SJCRH30 (cell line): ENCODE measurements around the gene RPS24. TPM values are rescaled to one million over a fixed set of nuclear protein-coding genes. Genes with fewer than 3 reads are reported as not detected.
"Not testable (repeated sequence)": the region's sequence is repeated elsewhere in the genome, so short reads cannot be mapped to it uniquely, and the experiment has no call there.

ENCODE experiments used
- DNase-seq, 2 experiments: peaks; one replicate each; pipeline ENCODE4 v3.0.0-alpha.2; 2015 to 2020
- H3K27ac ChIP-seq: fragments of 250-450 bp; sonication (Bioruptor Pico); 2 replicates; pipeline ENCODE4 v1.5.1; 2020; ENCODE audit warnings: mild to moderate bottlenecking, moderate library complexity
- H3K27me3 ChIP-seq: fragments of 250-450 bp; sonication (Bioruptor Pico); 2 replicates; pipeline ENCODE4 v1.5.1; 2020; ENCODE audit warnings: mild to moderate bottlenecking, moderate library complexity
- H3K36me3 ChIP-seq: fragments of 250-450 bp; sonication (Bioruptor Pico); 2 replicates; pipeline ENCODE4 v1.5.1; 2020; ENCODE audit warnings: mild to moderate bottlenecking, moderate library complexity
- H3K4me1 ChIP-seq: fragments of 250-450 bp; sonication (Bioruptor Pico); 2 replicates; pipeline ENCODE4 v1.5.1; 2020; ENCODE audit warnings: mild to moderate bottlenecking, moderate library complexity
- H3K4me3 ChIP-seq: fragments of 250-450 bp; sonication (Bioruptor Pico); 2 replicates; pipeline ENCODE4 v1.5.1; 2020; ENCODE audit warnings: mild to moderate bottlenecking, moderate library complexity
- H3K9me3 ChIP-seq: fragments of 250-450 bp; sonication (Bioruptor Pico); replicated peaks from 2 replicates; pipeline ENCODE4 v1.5.1; 2020; ENCODE audit warnings: mild to moderate bottlenecking, moderate library complexity
- total RNA-seq: library from RNA; depleted of rRNA; stranded (reverse); fragments of >200 nt; shearing (Covaris generic); gene quantifications from 2 replicates; pipeline ENCODE4 v1.2.3, GENCODE V29; 2014

RPS24 gene
- total RNA-seq, 1 experiment from 2014 or later = 6,145 TPM

- H3K36me3 ChIP-seq = no peaks in the 10 kb centered on the region
- no peaks in the 10 kb centered on the region for H3K27me3 ChIP-seq
- no peaks in the 10 kb centered on the region for H3K9me3 ChIP-seq
- H3K27ac ChIP-seq = no peak overlapping the region
- DNase-seq = no peak
- no peaks in the 10 kb centered on the region for H3K4me1 ChIP-seq
- H3K4me3 ChIP-seq = no peak overlapping the region
These were observed 26.4 kb downstream of the RPS24 start for GRCh38 chr10:78059906-78060702.

- H3K4me3 ChIP-seq = no peak overlapping the region
- no peaks in the 10 kb centered on the region for H3K4me1 ChIP-seq
- no peak overlapping the region for H3K27ac ChIP-seq
- no peaks in the 10 kb centered on the region for H3K9me3 ChIP-seq
- H3K36me3 ChIP-seq = no peaks in the 10 kb centered on the region
- H3K27me3 ChIP-seq = no peaks in the 10 kb centered on the region
- DNase-seq = no peak
These were observed 28.6 kb downstream of the RPS24 start for GRCh38 chr10:78062296-78062695.

- Histone ChIP-seq H3K27me3 (no peaks in the 10 kb centered on the region), H3K9me3 (no peaks in the 10 kb centered on the region), H3K27ac (no peak overlapping the region), H3K4me1 (no peaks in the 10 kb centered on the region), H3K4me3 (no peak overlapping the region), H3K36me3 (no peaks in the 10 kb centered on the region)
- DNase-seq = no peak
These were observed 29.6 kb downstream of the RPS24 start for GRCh38 chr10:78063236-78063635.

GRCh38 chr10:78064919-78065318 is 31.3 kb downstream of the RPS24 start:
- not testable (repeated sequence) for DNase-seq, H3K27ac ChIP-seq, H3K9me3 ChIP-seq, H3K27me3 ChIP-seq, H3K4me3 ChIP-seq, H3K36me3 ChIP-seq, H3K4me1 ChIP-seq

GRCh38 chr10:78065611-78066010 is 31.9 kb downstream of the RPS24 start:
- no peak for DNase-seq
- Histone ChIP-seq H3K4me1 (no peaks in the 10 kb centered on the region), H3K27me3 (no peaks in the 10 kb centered on the region), H3K4me3 (no peak overlapping the region), H3K27ac (no peak overlapping the region), H3K9me3 (no peaks in the 10 kb centered on the region), H3K36me3 (no peaks in the 10 kb centered on the region)

- Histone ChIP-seq H3K4me3 (no peak overlapping the region), H3K9me3 (no peaks in the 10 kb centered on the region), H3K36me3 (no peaks in the 10 kb centered on the region), H3K27me3 (no peaks in the 10 kb centered on the region), H3K4me1 (no peaks in the 10 kb centered on the region), H3K27ac (no peak overlapping the region)
- no peak for DNase-seq
These were observed 32.3 kb downstream of the RPS24 start for GRCh38 chr10:78066012-78066411.

- Histone ChIP-seq H3K27ac (no peak overlapping the region), H3K36me3 (no peaks in the 10 kb centered on the region), H3K4me1 (no peaks in the 10 kb centered on the region), H3K9me3 (no peaks in the 10 kb centered on the region), H3K4me3 (no peak overlapping the region), H3K27me3 (no peaks in the 10 kb centered on the region)
- DNase-seq = no peak
These were observed 33.2 kb downstream of the RPS24 start for GRCh38 chr10:78066728-78067430.

- H3K27me3 ChIP-seq = no peaks in the 10 kb centered on the region
- no peaks in the 10 kb centered on the region for H3K4me1 ChIP-seq
- H3K36me3 ChIP-seq = no peaks in the 10 kb centered on the region
- H3K4me3 ChIP-seq = no peak overlapping the region
- no peak for DNase-seq
- H3K27ac ChIP-seq = no peak overlapping the region
- no peaks in the 10 kb centered on the region for H3K9me3 ChIP-seq
These were observed 35.5 kb downstream of the RPS24 start for GRCh38 chr10:78069151-78069550.

GRCh38 chr10:78070064-78070463 is 36.4 kb downstream of the RPS24 start:
- H3K4me3 ChIP-seq, H3K36me3 ChIP-seq, H3K27ac ChIP-seq, DNase-seq, H3K4me1 ChIP-seq, H3K9me3 ChIP-seq, H3K27me3 ChIP-seq: not testable (repeated sequence)

GRCh38 chr10:78070726-78071125 is 37.1 kb downstream of the RPS24 start:
- Histone ChIP-seq H3K4me3 (no peak overlapping the region), H3K9me3 (no peaks in the 10 kb centered on the region), H3K36me3 (no peaks in the 10 kb centered on the region), H3K4me1 (no peaks in the 10 kb centered on the region), H3K27me3 (no peaks in the 10 kb centered on the region), H3K27ac (no peak overlapping the region)
- no peak for DNase-seq

GRCh38 chr10:78071140-78071856 is 37.6 kb downstream of the RPS24 start:
- Histone ChIP-seq H3K4me3 (no peak overlapping the region), H3K27ac (no peak overlapping the region), H3K4me1 (no peaks in the 10 kb centered on the region), H3K9me3 (no peaks in the 10 kb centered on the region), H3K27me3 (no peaks in the 10 kb centered on the region), H3K36me3 (no peaks in the 10 kb centered on the region)
- DNase-seq = no peak

GRCh38 chr10:78071857-78072179 is 38.2 kb downstream of the RPS24 start:
- Histone ChIP-seq H3K27ac (no peak overlapping the region), H3K9me3 (no peaks in the 10 kb centered on the region), H3K36me3 (no peaks in the 10 kb centered on the region), H3K27me3 (no peaks in the 10 kb centered on the region), H3K4me3 (no peak overlapping the region), H3K4me1 (no peaks in the 10 kb centered on the region)
- no peak for DNase-seq

GRCh38 chr10:78072504-78072903 is 38.8 kb downstream of the RPS24 start:
- H3K4me1 ChIP-seq = no peaks in the 10 kb centered on the region
- H3K36me3 ChIP-seq = no peaks in the 10 kb centered on the region
- H3K4me3 ChIP-seq = no peak overlapping the region
- H3K27me3 ChIP-seq = no peaks in the 10 kb centered on the region
- no peak overlapping the region for H3K27ac ChIP-seq
- no peak for DNase-seq
- H3K9me3 ChIP-seq = no peaks in the 10 kb centered on the region

GRCh38 chr10:78075806-78076205 is 42.1 kb downstream of the RPS24 start:
- not testable (repeated sequence) for DNase-seq, H3K4me1 ChIP-seq, H3K4me3 ChIP-seq, H3K9me3 ChIP-seq, H3K36me3 ChIP-seq, H3K27me3 ChIP-seq, H3K27ac ChIP-seq

GRCh38 chr10:78078539-78079330 is 45.1 kb downstream of the RPS24 start:
- no peak overlapping the region for H3K4me3 ChIP-seq
- no peaks in the 10 kb centered on the region for H3K36me3 ChIP-seq
- H3K4me1 ChIP-seq = no peaks in the 10 kb centered on the region
- no peaks in the 10 kb centered on the region for H3K9me3 ChIP-seq
- H3K27ac ChIP-seq = no peak overlapping the region
- DNase-seq = no peak
- H3K27me3 ChIP-seq = no peaks in the 10 kb centered on the region
